Mesenchymal stem cell (in vitro differentiated cells and primary cell): ENCODE results near the gene ME3.

Experiments used
- DNase-seq: peaks from one replicate; pipeline ENCODE4 v3.0.0-alpha.2; 2013
- H2AFZ ChIP-seq: one replicate; pipeline ENCODE4 v1.6.1; 2013; ENCODE audit warnings: low read depth, mild to moderate bottlenecking, control low read depth, inconsistent platforms, low read length, moderate library complexity
- H2AK5ac ChIP-seq: 2 replicates; pipeline ENCODE4 v1.6.1; 2013; ENCODE audit warnings: low read length, moderate library complexity, mild to moderate bottlenecking, inconsistent platforms; ENCODE audit not compliant: severe bottlenecking
- H2BK120ac ChIP-seq: one replicate; pipeline ENCODE4 v1.6.1; 2013; ENCODE audit warnings: low read depth, mild to moderate bottlenecking, inconsistent platforms, low read length, moderate library complexity
- H2BK12ac ChIP-seq, 2 experiments: one replicate each; pipeline ENCODE4 v1.6.1; 2013; ENCODE audit warnings: inconsistent platforms in 2 of 2, low read length in 2 of 2, mild to moderate bottlenecking in 2 of 2, moderate library complexity in 2 of 2, control low read depth in 1 of 2
- H2BK15ac ChIP-seq: one replicate; pipeline ENCODE4 v1.6.1; 2013; ENCODE audit warnings: mild to moderate bottlenecking, low read depth, inconsistent platforms; ENCODE audit not compliant: poor library complexity, severe bottlenecking
- H2BK5ac ChIP-seq: 2 replicates; pipeline ENCODE4 v1.6.1; 2013; ENCODE audit warnings: low read depth, mild to moderate bottlenecking, low read length, control low read depth, inconsistent platforms; ENCODE audit not compliant: poor library complexity, severe bottlenecking
- H3K14ac ChIP-seq, 2 experiments: one replicate each; pipeline ENCODE4 v1.6.1; 2013; ENCODE audit warnings: inconsistent platforms in 2 of 2, low read length in 2 of 2, control low read depth in 1 of 2, mild to moderate bottlenecking in 1 of 2, moderate library complexity in 1 of 2
- H3K18ac ChIP-seq, 2 experiments: one replicate each; pipeline ENCODE4 v1.6.1; 2013; ENCODE audit warnings: inconsistent platforms in 2 of 2, low read length in 2 of 2, control low read depth in 1 of 2, low read depth in 1 of 2, mild to moderate bottlenecking in 1 of 2
- H3K23ac ChIP-seq, 2 experiments: one replicate each; pipeline ENCODE4 v1.6.1; 2013; ENCODE audit warnings: inconsistent platforms in 2 of 2, low read length in 2 of 2, mild to moderate bottlenecking in 2 of 2, moderate library complexity in 2 of 2, control low read depth in 1 of 2
- H3K27ac ChIP-seq: 2 replicates; pipeline ENCODE4 v1.5.1; 2013; ENCODE audit warnings: mild to moderate bottlenecking, moderate library complexity, low read length, control low read depth, inconsistent platforms; ENCODE audit not compliant: poor library complexity, severe bottlenecking
- H3K27me3 ChIP-seq, 2 experiments: 2 replicates each; pipeline versions ENCODE4 v1.6.1 to v1.7.0; 2013; ENCODE audit warnings: low read length in 2 of 2, mild to moderate bottlenecking in 2 of 2, moderate library complexity in 2 of 2, control low read depth in 1 of 2, inconsistent platforms in 1 of 2; ENCODE audit not compliant: control insufficient read depth in 1 of 2, insufficient read depth in 1 of 2
- H3K36me3 ChIP-seq, 2 experiments: 2 replicates each; pipeline versions ENCODE4 v1.6.1 to v1.7.0; 2013; ENCODE audit warnings: low read length in 2 of 2, control low read depth in 1 of 2, inconsistent platforms in 1 of 2, low read depth in 1 of 2, mild to moderate bottlenecking in 1 of 2; ENCODE audit not compliant: insufficient read depth in 2 of 2, control insufficient read depth in 1 of 2
- H3K4ac ChIP-seq, 2 experiments: one replicate each; pipeline ENCODE4 v1.6.1; 2013; ENCODE audit warnings: inconsistent platforms in 2 of 2, low read length in 2 of 2, mild to moderate bottlenecking in 2 of 2, moderate library complexity in 2 of 2, control low read depth in 1 of 2, low read depth in 1 of 2
- H3K4me1 ChIP-seq: 2 replicates; pipeline ENCODE4 v1.6.1; 2013; ENCODE audit warnings: low read depth, low read length, control low read depth; ENCODE audit not compliant: control insufficient read depth, insufficient read depth
- H3K4me2 ChIP-seq: 2 replicates; pipeline ENCODE4 v1.6.1; 2013; ENCODE audit warnings: low read length, mild to moderate bottlenecking, inconsistent platforms; ENCODE audit not compliant: poor library complexity, severe bottlenecking
- H3K4me3 ChIP-seq, 2 experiments: 2 replicates each; pipeline versions ENCODE4 v1.5.1 to v1.7.0; 2013; ENCODE audit warnings: low read length in 2 of 2, mild to moderate bottlenecking in 2 of 2, control low read depth in 1 of 2, low read depth in 1 of 2; ENCODE audit not compliant: insufficient read depth in 1 of 2
- H3K79me1 ChIP-seq: replicated peaks from 2 replicates; pipeline ENCODE4 v1.6.1; 2013; ENCODE audit warnings: mild to moderate bottlenecking, control low read depth, low read length, inconsistent platforms; ENCODE audit not compliant: poor library complexity, severe bottlenecking
- H3K9ac ChIP-seq: 2 replicates; pipeline ENCODE4 v1.7.0; 2013; ENCODE audit warnings: mild to moderate bottlenecking, low read length, moderate library complexity
- H3K9me3 ChIP-seq: 2 replicates; pipeline ENCODE4 v1.7.0; 2013; ENCODE audit warnings: mild to moderate bottlenecking, low read length; ENCODE audit not compliant: control insufficient read depth
- H4K8ac ChIP-seq: one replicate; pipeline ENCODE4 v1.6.1; 2013; ENCODE audit warnings: inconsistent platforms, mild to moderate bottlenecking, low read length, moderate library complexity
- H4K91ac ChIP-seq: one replicate; pipeline ENCODE4 v1.6.1; 2013; ENCODE audit warnings: mild to moderate bottlenecking, low read length, inconsistent platforms
- WGBS: methylation state at CpG from one replicate; pipeline ENCODE4 v1.1.7; 2013; ENCODE audit warnings: mixed read lengths; 5-methylcytosine and 5-hydroxymethylcytosine counted together

ME3 gene

GRCh38 chr11:86637988-86638387 is 34.4 kb downstream of the ME3 start:
- Histone ChIP-seq H2BK5ac (peak overlapping the region; percentile 37), H4K8ac (peak overlapping the region; percentile 79), H3K36me3 (no peaks in the 10 kb centered on the region), H3K4me3 (no peak overlapping the region), H3K4me2 (no peak overlapping the region), H3K4me1 (peaks cover 12% of the 10 kb centered on the region), H3K27me3 (no peaks in the 10 kb centered on the region), H2BK15ac (no peak overlapping the region), H2BK120ac (no peak overlapping the region), H4K91ac (no peak overlapping the region), H3K79me1 (peaks cover 12% of the 10 kb centered on the region), H2AK5ac (peak overlapping the region; percentile 58), H3K9ac (no peak overlapping the region), H2BK12ac (peak overlapping the region in 1 of 2 experiments; percentile 51), H3K4ac (no peak overlapping the region), H3K9me3 (no peaks in the 10 kb centered on the region), H3K27ac (peak overlapping the region; percentile 97), H2AFZ (no peak overlapping the region), H3K18ac (peak overlapping the region; percentile 8 to 28), H3K14ac (no peak overlapping the region), H3K23ac (no peak overlapping the region)
- peak; percentile 68 for DNase-seq

GRCh38 chr11:86636275-86636674 is 36.1 kb downstream of the ME3 start:
- H3K27me3 ChIP-seq, result no peaks in the 10 kb centered on the region
- no peak overlapping the region for H2BK5ac ChIP-seq
- WGBS, result 80% methylated on average over 1 of the region's 1 CpG
- H3K4me3 ChIP-seq, result no peak overlapping the region
- H3K4me1 ChIP-seq, result peaks cover 21% of the 10 kb centered on the region
- DNase-seq, result peak; percentile 75
- H3K18ac ChIP-seq, result peak overlapping the region; percentile 69 to 70
- no peak overlapping the region for H2BK15ac ChIP-seq
- H3K4me2 ChIP-seq, result no peak overlapping the region
- H3K14ac ChIP-seq, result no peak overlapping the region
- peak overlapping the region; percentile 27 to 38 for H2BK12ac ChIP-seq
- no peak overlapping the region for H2AK5ac ChIP-seq
- no peak overlapping the region for H3K23ac ChIP-seq
- H3K9ac ChIP-seq, result no peak overlapping the region
- peak overlapping the region; percentile 1 for H4K91ac ChIP-seq
- no peak overlapping the region for H4K8ac ChIP-seq
- H3K9me3 ChIP-seq, result no peaks in the 10 kb centered on the region
- no peak overlapping the region for H2AFZ ChIP-seq
- no peak overlapping the region for H3K4ac ChIP-seq
- peaks cover 13% of the 10 kb centered on the region for H3K79me1 ChIP-seq
- peak overlapping the region; percentile 98 for H3K27ac ChIP-seq
- H3K36me3 ChIP-seq, result no peaks in the 10 kb centered on the region
- no peak overlapping the region for H2BK120ac ChIP-seq

GRCh38 chr11:86632499-86633269 is 39.7 kb downstream of the ME3 start:
- Histone ChIP-seq H3K9ac (peak overlapping the region; percentile 19), H3K4me3 (no peak overlapping the region), H3K27ac (peak overlapping the region; percentile 84), H3K36me3 (no peaks in the 10 kb centered on the region), H3K4me2 (no peak overlapping the region), H2BK5ac (no peak overlapping the region), H3K14ac (peak overlapping the region in 1 of 2 experiments; percentile 80), H3K27me3 (no peaks in the 10 kb centered on the region), H4K91ac (peak overlapping the region; percentile 91), H3K4ac (peak overlapping the region; percentile 3 to 42), H3K4me1 (peaks cover 20% of the 10 kb centered on the region), H3K23ac (no peak overlapping the region), H4K8ac (peak overlapping the region; percentile 20), H2BK120ac (peak overlapping the region; percentile 91), H3K9me3 (no peaks in the 10 kb centered on the region), H2BK15ac (peak overlapping the region; percentile 86), H2BK12ac (peak overlapping the region; percentile 86 to 87), H3K18ac (peak overlapping the region; percentile 62 to 86), H2AFZ (no peak overlapping the region), H2AK5ac (peak overlapping the region; percentile 98), H3K79me1 (peaks cover 22% of the 10 kb centered on the region)
- peak; percentile 99 for DNase-seq
- WGBS, result 12% methylated on average over 6 of the region's 6 CpGs

GRCh38 chr11:86630229-86630981 is 42.0 kb downstream of the ME3 start:
- H3K4me1 ChIP-seq, result peaks cover 17% of the 10 kb centered on the region
- H3K9me3 ChIP-seq, result no peaks in the 10 kb centered on the region
- H2BK120ac ChIP-seq, result no peak overlapping the region
- peak overlapping the region; percentile 46 to 55 for H3K18ac ChIP-seq
- no peak overlapping the region for H3K14ac ChIP-seq
- H3K36me3 ChIP-seq, result no peaks in the 10 kb centered on the region
- no peak overlapping the region for H2AFZ ChIP-seq
- no peak overlapping the region for H3K9ac ChIP-seq
- no peak overlapping the region for H3K23ac ChIP-seq
- no peak overlapping the region for H3K27ac ChIP-seq
- DNase-seq, result no peak
- peak overlapping the region in 1 of 2 experiments; percentile 72 for H2BK12ac ChIP-seq
- no peak overlapping the region for H2BK5ac ChIP-seq
- H4K8ac ChIP-seq, result peak overlapping the region; percentile 35
- WGBS, result 94% methylated on average over 8 of the region's 8 CpGs
- peak overlapping the region; percentile 57 for H2AK5ac ChIP-seq
- H3K27me3 ChIP-seq, result no peaks in the 10 kb centered on the region
- H2BK15ac ChIP-seq, result peak overlapping the region; percentile 39
- H3K4me2 ChIP-seq, result no peak overlapping the region
- peaks cover 27% of the 10 kb centered on the region for H3K79me1 ChIP-seq
- H3K4ac ChIP-seq, result peak overlapping the region in 1 of 2 experiments; percentile 78
- peak overlapping the region; percentile 65 for H4K91ac ChIP-seq
- no peak overlapping the region for H3K4me3 ChIP-seq
